ENCODE results near the gene INMT.
"Not testable (repeated sequence)": the region's sequence is repeated elsewhere in the genome, so short reads cannot be mapped to it uniquely, and the experiment has no call there.

INMT gene

GRCh38 chr7:30751696-30752273 lies at the start of gene INMT:
Gene INMT (plus strand): TSS chr7:30752135. CDS start chr7:30752151, 16 bp downstream.
- DNase-seq (ENCODE audit: low spot score): no peak

GRCh38 chr7:30702200-30702599 lies 49.7 kb upstream of the INMT start:
- DNase-seq (ENCODE audit: low spot score): no peak

GRCh38 chr7:30703756-30704155 lies 48.2 kb upstream of the INMT start:
- no peak for DNase-seq (ENCODE audit: low spot score)

GRCh38 chr7:30705008-30705407 lies 46.9 kb upstream of the INMT start:
- no peak for DNase-seq (ENCODE audit: low spot score)

- no peak for DNase-seq (ENCODE audit: low spot score)
These were observed 46.3 kb upstream of the INMT start for GRCh38 chr7:30705596-30705995.

GRCh38 chr7:30706316-30706715 lies 45.6 kb upstream of the INMT start:
- no peak for DNase-seq (ENCODE audit: low spot score)

- DNase-seq (ENCODE audit: low spot score): no peak
These were observed 45.0 kb upstream of the INMT start for GRCh38 chr7:30706908-30707307.

GRCh38 chr7:30707391-30708357 lies 44.3 kb upstream of the INMT start:
- DNase-seq (ENCODE audit: low spot score): no peak

GRCh38 chr7:30708412-30708811 lies 43.5 kb upstream of the INMT start:
- DNase-seq (ENCODE audit: low spot score): no peak

- no peak for DNase-seq (ENCODE audit: low spot score)
These were observed 43.0 kb upstream of the INMT start for GRCh38 chr7:30708983-30709382.

- DNase-seq (ENCODE audit: low spot score): no peak
These were observed 42.4 kb upstream of the INMT start for GRCh38 chr7:30709549-30709948.

GRCh38 chr7:30710669-30711068 lies 41.3 kb upstream of the INMT start:
- DNase-seq (ENCODE audit: low spot score): no peak

GRCh38 chr7:30713392-30713791 lies 38.5 kb upstream of the INMT start:
- DNase-seq (ENCODE audit: low spot score): no peak

GRCh38 chr7:30714129-30714528 lies 37.8 kb upstream of the INMT start:
- no peak for DNase-seq (ENCODE audit: low spot score)

GRCh38 chr7:30717181-30717580 lies 34.8 kb upstream of the INMT start:
- DNase-seq (ENCODE audit: low spot score): no peak

GRCh38 chr7:30719434-30719833 lies 32.5 kb upstream of the INMT start:
- not testable (repeated sequence) for DNase-seq (ENCODE audit: low spot score)

- peak; percentile 62 for DNase-seq (ENCODE audit: low spot score)
These were observed 30.7 kb upstream of the INMT start for GRCh38 chr7:30721211-30721610.

- no peak for DNase-seq (ENCODE audit: low spot score)
These were observed 29.7 kb upstream of the INMT start for GRCh38 chr7:30722187-30722586.

GRCh38 chr7:30722671-30723070 lies 29.3 kb upstream of the INMT start:
- DNase-seq (ENCODE audit: low spot score): no peak

- DNase-seq (ENCODE audit: low spot score): no peak
These were observed 28.2 kb upstream of the INMT start for GRCh38 chr7:30723776-30724175.

GRCh38 chr7:30726296-30727006 lies 25.5 kb upstream of the INMT start:
- no peak for DNase-seq (ENCODE audit: low spot score)

GRCh38 chr7:30727061-30727945 lies 24.6 kb upstream of the INMT start:
- no peak for DNase-seq (ENCODE audit: low spot score)
